ENCODE results near the gene SOS2. TPM values are rescaled to one million over a fixed set of nuclear protein-coding genes. Genes with fewer than 3 reads are reported as not detected.

The SOS2 gene
- total RNA-seq, 2 donors from 2014 or later, result 38.7 to 40.2 TPM

DNA sequence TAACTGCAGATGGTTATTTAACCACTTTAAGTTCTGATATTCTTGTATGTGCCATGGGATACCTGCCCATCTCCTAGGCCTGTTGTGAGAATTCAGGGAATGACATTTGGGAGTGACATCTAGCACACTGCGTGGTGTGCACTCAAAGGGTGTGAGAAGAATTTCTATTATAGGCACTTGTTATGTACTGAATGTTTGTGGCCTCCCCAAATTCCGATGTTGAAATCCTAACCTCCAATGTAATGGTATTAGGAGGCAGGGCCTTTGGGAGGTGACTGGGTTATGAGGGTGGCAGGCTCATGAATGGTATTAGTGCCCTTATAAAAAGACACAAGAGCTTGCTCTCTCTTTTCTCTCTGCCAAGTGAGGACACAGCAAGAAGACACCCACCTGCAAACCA, 142.6 kb downstream of the SOS2 start:
- no peak for ATAC-seq (ENCODE audit: insufficient number of reproducible peaks, low FRiP score, low read depth)

DNA sequence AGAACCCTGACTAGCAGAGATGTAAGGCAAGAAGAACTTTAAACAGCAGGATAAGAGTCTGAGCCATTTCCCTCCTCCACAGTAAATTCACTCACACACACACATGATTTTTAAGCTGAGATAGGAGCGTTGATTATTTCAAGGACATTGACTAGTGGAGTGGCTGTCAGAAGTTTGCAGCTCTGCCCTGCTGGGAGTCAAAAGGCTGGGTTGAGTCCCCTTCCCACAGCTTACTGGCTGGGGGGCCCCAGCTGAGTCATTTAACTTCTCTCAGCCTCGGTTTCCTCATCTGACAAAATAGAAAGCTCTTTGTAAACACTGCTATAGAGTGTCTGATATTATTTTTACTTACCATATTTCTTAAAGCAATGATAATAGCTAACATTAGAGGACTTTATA, 143.3 kb downstream of the SOS2 start:
- Histone ChIP-seq H3K4me1 (ENCODE audit: control insufficient read depth in 1 of 2, low read depth in 2 of 2) (no peaks in the 10 kb centered on the region), H3K27ac (no peak overlapping the region), H3K36me3 (no peaks in the 10 kb centered on the region), H3K4me3 (no peak overlapping the region), H3K27me3 (replicated peaks; ENCODE audit: insufficient read depth) (no peaks in the 10 kb centered on the region), H3K9me3 (no peaks in the 10 kb centered on the region)
- DNase-seq (ENCODE audit: low spot score) (no peak), ATAC-seq (ENCODE audit: insufficient number of reproducible peaks, low FRiP score, low read depth) (no peak)
- no peak for TF ChIP-seq CTCF (IDR thresholded peaks at IDR 0.05)

More for the DNA sequence above, 142.6 kb downstream of the SOS2 start:
- Histone ChIP-seq H3K27me3 (replicated peaks; ENCODE audit: insufficient read depth) (no peaks in the 10 kb centered on the region), H3K36me3 (no peaks in the 10 kb centered on the region), H3K27ac (no peak overlapping the region), H3K9me3 (no peaks in the 10 kb centered on the region), H3K4me1 (ENCODE audit: control insufficient read depth in 1 of 2, low read depth in 2 of 2) (no peaks in the 10 kb centered on the region), H3K4me3 (no peak overlapping the region)
- DNase-seq (ENCODE audit: low spot score), result no peak
- no peak for TF ChIP-seq CTCF (IDR thresholded peaks at IDR 0.05)

- no peak for TF ChIP-seq CTCF (IDR thresholded peaks at IDR 0.05)
- Histone ChIP-seq H3K9me3 (no peaks in the 10 kb centered on the region), H3K36me3 (no peaks in the 10 kb centered on the region), H3K4me1 (ENCODE audit: control insufficient read depth in 1 of 2, low read depth in 2 of 2) (no peaks in the 10 kb centered on the region), H3K4me3 (no peak overlapping the region), H3K27ac (no peak overlapping the region), H3K27me3 (replicated peaks; ENCODE audit: insufficient read depth) (no peaks in the 10 kb centered on the region)
- ATAC-seq (ENCODE audit: insufficient number of reproducible peaks, low FRiP score, low read depth) (no peak), DNase-seq (ENCODE audit: low spot score) (no peak)
These were observed 143.8 kb downstream of the SOS2 start for GRCh38 chr14:50087341-50088116.

GRCh38 chr14:50086321-50086711, 145.1 kb downstream of the SOS2 start:
- no peaks in the 10 kb centered on the region for H3K27me3 ChIP-seq (replicated peaks; ENCODE audit: insufficient read depth)

More at GRCh38 chr14:50086321-50086711, 145.1 kb downstream of the SOS2 start:
- Histone ChIP-seq H3K27ac (no peak overlapping the region), H3K36me3 (no peaks in the 10 kb centered on the region), H3K4me1 (ENCODE audit: control insufficient read depth in 1 of 2, low read depth in 2 of 2) (no peaks in the 10 kb centered on the region), H3K9me3 (no peaks in the 10 kb centered on the region), H3K4me3 (no peak overlapping the region)
- DNase-seq (ENCODE audit: low spot score) (no peak), ATAC-seq (ENCODE audit: insufficient number of reproducible peaks, low FRiP score, low read depth) (no peak)
- no peak for TF ChIP-seq CTCF (IDR thresholded peaks at IDR 0.05)

Measured in thoracic aorta (tissue), 2 donors.